Neural progenitor cell (in vitro differentiated cells): ENCODE measurements around the gene STAT3.

Experiments
- CTCF ChIP-seq: fragments of 200-600 bp; sonication (generic); IDR thresholded peaks from 2 replicates; pipeline ENCODE4 v1.5.1; 2017; ENCODE audit warnings: antibody characterized with exemption, mild to moderate bottlenecking
- EZH2 ChIP-seq: fragments of 200-600 bp; sonication (generic); IDR thresholded peaks from 2 replicates; pipeline ENCODE4 v1.6.1; 2017; ENCODE audit warnings: antibody characterized with exemption, mild to moderate bottlenecking, moderate library complexity
- EZH2phosphoT487 ChIP-seq: fragments of 200-600 bp; sonication (generic); IDR thresholded peaks from 2 replicates; pipeline ENCODE4 v1.6.1; 2017; ENCODE audit warnings: antibody characterized with exemption

GRCh38 chr17:42273474-42274252 lies 114.6 kb downstream of the STAT3 start:
- no peak for TF ChIP-seq CTCF
- TF ChIP-seq EZH2phosphoT487 = no peak
- TF ChIP-seq EZH2 = no peak
